GM21390 (cell line): ENCODE measurements around the gene HOXA13.

Source experiments
- ATAC-seq: cut with Tn5 transposase; IDR thresholded peaks from one replicate; pipeline ENCODE4 v1.9.1; 2021; ENCODE audit not compliant: unreplicated experiment

The HOXA13 gene

DNA sequence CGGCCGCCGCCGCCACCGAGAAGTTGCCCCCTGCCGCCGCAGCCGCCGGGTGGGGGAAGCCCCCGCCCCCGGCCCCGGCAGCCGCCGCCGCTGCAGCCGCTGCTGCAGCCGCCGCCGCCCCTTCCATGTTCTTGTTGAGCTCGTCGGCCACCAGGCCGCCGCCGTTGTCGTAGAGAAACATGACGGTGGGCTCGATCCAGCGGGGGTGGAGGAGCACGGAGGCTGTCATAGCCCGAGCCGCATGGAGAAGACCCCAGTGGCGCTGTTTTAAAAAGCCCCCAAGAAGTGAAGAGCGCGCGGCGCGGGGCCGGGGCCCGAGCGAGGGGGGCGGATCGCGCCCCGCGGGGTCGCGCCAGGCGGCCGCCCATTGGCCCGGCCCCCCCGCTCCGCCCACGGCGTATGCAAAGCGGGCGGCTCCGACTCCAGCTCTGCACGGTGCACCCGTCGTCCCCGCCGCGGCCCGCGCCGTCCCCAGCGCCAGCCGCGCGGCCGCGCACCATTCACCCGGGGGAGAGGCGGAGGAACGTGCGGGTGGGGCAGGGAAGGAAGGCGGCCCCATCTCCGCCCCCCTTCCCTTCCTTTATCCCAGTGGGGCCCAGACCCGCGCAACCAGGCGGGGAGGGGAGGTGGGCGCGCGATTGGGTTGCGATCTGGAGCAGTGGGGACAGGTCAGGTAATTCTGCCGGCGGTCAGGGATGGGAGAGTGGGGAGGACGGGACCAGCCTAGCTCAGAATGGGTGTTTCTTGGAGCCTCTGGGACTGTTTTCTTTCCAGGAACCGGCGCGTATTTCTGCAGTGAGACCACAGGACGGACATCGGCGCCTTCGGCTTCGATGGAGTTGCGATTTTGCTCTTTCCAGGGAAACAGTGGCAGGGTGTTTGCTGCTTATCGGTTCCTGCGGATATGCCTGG lies at the start of gene HOXA13:
HOXA13 (minus strand) TSS at position 243 of the 912 bp plus-strand sequence; CDS start at position 229, 14 bp downstream.
- no peak for ATAC-seq

DNA sequence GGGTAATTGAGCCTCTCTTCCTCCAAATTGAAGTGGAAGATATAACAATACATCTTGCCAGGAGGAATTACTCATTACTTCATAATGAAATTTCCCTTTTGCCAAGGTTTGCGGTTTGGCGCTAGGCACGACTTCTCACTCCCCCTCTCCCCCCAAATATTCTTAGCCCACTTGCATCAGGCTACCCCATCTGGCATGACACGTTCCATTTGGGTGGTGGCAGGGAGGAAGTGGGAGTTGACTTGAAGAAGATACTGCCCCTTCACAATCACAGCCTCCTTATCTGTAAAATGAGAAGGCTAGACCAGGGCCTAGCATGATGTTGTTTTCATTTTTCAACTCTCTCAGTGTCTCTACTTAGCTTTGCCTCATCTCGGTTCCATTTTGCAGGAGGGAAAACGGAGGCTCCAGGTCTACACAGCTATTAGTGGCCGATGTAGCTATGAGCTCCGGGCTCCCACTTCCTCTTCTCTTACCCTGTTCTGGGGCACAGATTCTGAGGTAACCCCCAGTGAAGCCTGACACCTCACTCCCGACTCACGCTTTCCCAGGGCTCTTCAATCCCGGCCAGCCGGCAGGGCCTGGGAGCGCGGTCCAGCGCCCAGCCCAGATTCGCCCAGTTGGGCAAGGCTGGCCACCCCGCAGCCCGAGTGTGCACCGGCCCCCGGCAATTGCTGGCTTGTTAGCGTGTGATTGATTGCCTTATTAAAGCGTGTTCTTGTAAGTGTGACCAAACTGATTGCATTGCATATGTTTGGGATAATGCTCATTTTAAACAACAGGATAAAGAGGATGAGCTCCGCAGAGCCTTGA lies 49.2 kb upstream of the HOXA13 start:
- ATAC-seq = no peak

DNA sequence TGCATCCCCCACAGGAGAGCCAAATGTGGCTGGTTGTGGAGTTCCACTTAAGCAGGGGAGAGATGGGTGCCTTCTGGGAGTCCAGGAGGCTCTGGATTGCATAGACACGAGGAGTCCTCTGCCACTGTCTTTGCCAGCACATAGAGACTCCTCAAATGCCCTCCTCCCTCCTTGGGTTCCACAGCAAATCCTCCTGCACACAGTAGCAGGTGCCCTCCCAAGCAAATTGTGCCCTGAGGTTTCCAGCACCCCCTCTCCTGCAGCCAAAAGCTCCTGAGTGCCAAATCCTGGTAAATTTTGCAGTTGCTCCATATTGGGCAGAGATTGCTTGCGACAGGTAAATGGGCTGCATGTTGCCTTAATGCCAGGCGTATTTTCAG lies 48.5 kb upstream of the HOXA13 start:
- ATAC-seq = no peak

DNA sequence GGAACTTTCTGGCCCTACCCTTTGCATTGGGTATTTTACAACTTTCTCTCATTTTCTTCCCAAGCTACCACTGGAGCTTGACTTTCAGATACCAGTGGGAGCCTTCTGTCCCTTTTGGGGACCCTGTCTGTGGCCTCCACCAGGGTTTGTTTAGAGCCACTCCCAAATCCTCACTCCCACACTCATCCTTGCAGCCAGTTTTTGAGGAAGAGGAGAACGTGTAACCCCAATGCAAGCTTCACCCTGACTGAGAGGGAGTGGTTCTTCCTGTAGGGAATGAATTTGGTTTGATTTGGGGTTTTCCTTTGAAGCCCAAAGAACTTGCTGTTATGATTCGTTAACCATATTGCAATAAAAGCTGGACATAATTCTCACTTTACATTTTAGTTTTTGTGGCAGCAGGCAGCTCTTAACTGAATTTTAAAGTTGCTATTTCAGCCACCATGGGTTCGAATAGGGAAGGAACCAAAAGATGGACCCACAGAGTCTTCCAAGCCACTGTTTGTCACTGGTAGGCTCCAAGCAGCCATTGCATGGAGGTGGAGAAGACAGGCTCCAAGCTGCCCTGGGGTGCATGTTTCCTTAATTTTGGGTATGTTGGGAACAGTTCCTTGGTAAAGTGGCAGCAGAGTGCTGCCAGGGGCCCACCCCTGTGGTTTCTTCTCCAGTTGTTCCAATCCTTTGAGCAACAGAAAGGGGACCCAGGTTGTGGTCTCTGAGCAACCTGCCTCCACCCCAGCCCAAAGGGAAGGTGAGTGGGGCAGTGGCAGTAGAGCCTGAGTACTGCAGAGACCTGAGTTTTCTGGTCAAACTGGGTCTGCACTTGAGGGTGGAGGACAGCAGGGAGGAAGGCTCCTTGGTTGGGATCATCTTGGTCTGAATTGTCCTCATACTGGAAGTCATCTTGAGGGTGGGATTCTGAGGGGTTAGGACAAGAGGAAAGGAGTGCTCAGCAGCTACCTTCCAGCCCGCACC lies 47.8 kb upstream of the HOXA13 start:
- no peak for ATAC-seq

DNA sequence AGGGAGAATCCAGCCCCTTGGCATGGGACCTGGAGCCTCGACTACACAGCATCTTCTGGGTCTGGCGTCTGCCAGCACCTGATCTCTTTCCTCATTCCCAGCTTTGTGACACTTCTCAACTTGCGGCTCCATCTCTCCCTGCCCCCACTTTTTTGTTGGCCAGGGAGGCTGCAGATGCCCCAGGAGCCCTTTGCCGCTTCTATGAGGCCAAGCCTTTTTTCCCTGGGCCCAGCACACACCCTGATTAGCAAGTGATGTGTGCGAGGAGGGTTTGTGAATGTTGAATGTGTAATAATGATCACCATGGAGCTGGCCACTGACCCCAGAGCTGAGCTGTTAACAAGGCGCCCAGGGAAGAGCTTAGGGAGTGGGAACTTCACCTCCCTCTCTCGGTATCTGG lies 47.1 kb upstream of the HOXA13 start:
- no peak for ATAC-seq

DNA sequence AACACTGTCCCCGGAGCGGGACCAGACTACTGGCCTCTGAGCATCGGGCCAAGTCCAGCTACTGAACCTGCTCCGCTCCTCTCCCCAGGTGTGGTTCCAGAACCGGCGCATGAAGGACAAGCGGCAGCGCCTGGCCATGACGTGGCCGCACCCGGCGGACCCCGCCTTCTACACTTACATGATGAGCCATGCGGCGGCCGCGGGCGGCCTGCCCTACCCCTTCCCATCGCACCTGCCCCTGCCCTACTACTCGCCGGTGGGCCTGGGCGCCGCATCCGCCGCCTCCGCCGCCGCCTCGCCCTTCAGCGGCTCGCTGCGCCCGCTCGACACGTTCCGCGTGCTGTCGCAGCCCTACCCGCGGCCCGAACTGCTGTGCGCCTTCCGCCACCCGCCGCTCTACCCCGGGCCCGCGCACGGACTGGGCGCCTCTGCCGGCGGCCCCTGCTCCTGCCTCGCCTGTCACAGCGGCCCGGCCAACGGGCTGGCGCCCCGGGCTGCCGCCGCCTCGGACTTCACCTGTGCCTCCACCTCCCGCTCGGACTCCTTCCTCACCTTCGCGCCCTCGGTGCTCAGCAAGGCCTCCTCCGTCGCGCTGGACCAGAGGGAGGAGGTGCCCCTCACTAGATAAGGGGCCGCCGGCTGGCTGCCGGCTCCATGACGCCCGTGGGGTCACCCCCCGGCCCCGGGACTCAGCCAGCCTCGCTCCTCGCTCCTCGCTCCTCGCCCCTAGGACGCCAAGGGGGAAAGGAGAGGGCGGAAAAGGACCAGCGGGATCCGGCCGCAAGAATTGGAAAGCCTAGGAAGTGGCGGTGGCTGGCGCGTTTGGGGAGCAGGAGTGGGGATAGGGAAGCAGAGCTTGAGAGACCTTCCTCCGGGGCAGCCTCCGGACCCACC lies 46.2 kb upstream of the HOXA13 start:
- ATAC-seq = no peak

DNA sequence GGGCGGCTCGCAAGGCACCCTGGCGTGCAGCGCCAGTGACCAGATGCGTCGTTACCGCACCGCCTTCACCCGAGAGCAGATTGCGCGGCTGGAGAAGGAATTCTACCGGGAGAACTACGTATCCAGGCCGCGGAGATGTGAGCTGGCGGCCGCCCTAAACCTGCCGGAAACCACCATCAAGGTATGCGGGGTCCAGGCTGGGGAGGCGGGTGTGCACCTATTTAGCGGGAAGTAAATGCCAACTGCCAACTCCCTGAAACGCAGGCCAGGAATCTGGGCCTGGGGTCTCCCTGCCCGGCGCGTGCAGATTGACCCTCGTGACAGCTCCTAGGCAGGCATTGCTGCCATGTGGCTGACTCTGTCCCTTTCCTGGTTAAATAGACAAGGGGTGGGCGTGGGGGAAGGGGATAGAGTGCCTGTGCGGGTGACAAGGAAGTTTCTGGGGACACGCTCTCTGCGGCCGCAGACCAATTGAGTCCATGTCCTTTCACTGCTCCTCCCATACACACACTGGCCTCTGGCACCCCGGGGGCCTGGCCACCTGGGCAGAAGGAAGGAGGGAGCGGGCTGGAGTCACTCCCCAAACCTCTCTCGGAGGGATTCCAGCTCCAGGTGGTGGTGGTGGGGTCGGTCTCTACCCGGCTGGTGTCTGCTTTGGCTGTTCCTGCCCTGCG lies 45.4 kb upstream of the HOXA13 start:
- no peak for ATAC-seq

DNA sequence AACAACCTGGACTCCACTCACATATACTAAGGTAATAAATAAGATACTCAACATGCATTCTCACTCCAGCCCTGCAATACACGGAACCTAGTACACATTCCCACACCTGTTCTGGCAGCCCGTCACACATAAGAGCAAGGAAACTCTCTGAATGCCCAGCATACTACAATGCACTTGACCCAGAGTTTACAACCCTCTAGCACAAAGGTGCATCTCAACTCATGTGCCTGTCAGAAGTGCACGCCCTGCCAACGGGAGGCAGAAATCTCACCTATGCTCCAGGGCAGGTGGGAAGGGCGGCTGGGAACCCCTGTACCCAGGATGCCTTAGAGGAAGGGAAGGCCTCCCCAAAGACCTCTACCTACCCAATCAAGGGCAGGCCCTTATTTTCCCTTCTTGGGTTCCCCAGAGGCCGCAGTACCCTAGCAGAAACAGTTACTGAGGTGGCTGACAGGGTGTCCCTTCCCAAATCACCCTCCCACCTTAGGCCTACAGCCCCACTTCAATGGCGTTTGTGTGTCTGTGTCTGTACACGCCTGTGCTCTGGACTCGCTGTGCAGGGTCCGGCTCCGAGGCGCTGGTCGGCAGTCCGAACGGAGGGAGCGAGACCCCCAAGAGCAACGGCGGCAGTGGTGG lies 44.7 kb upstream of the HOXA13 start:
- ATAC-seq = no peak

DNA sequence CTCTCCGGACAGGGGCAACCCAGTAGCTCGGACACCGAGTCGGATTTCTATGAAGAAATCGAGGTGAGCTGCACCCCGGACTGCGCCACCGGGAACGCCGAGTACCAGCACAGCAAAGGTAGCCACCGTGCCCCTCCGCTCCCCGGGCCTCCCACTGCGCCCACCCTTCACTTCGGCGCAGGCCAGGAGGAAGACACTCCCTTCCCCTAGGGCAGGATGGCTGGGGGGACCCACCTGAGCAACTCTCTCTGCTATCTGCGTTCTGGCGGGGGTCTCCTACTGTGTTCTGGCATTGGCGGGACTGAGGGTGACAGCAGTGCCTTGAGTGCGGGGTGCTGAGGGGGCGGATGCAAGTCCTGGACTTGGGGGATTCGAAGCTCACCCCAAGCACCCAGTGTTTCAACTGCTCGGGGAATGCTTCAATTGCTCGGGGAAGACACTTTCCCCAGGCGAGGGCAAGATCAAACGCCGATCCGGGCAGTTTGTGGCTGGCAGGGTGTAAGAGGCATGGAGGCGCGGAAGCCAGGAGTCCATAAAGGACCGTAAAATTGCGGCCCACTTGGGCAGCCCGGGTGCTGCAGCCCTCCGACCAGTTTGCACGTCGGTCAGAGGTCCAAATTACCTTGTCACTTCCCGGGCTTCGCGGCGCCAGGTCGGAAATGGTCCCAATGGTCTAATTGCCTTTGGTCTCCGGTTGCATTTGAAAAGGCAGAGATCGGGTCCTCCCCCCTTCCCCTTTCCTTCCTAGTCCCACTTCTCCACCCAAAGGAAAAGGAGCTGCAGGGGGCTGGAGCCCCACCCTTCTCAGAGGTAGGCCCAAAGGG lies 43.7 kb upstream of the HOXA13 start:
- no peak for ATAC-seq

DNA sequence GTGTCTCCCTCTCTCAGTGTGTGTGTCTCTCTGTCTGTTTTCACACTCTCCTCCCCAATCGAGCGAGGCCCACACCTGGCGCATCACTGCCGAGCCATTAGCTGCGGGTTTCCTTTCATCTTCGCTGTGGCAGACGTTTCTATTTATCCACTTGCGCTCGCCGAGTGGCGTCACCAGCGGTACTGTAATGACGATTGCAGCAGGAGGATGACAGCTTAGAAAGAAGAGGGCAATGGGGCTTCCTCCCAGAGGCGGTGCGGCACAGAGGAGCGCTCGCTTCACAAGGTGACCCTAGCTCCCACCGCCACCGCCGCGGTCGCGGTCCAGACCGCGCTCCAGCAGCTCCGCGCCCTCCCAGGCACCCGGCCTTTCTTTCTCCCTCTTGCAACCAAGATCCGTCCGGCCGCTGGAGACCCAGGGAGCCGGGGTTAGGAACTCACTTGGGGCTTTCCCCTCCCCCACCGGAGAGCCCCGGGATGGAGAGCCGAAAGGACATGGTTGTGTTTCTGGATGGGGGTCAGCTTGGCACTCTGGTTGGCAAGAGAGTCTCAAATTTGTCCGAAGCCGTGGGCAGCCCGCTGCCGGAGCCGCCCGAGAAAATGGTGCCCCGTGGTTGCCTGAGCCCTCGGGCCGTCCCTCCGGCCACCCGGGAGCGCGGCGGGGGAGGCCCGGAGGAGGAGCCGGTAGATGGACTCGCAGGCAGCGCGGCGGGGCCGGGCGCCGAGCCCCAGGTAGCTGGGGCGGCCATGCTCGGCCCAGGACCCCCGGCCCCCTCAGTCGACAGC lies 42.9 kb upstream of the HOXA13 start, which contains the start of gene EVX1:
EVX1 (plus strand) TSS at position 248 of the 785 bp plus-strand sequence; CDS start at position 477, 229 bp downstream.
- no peak for ATAC-seq

DNA sequence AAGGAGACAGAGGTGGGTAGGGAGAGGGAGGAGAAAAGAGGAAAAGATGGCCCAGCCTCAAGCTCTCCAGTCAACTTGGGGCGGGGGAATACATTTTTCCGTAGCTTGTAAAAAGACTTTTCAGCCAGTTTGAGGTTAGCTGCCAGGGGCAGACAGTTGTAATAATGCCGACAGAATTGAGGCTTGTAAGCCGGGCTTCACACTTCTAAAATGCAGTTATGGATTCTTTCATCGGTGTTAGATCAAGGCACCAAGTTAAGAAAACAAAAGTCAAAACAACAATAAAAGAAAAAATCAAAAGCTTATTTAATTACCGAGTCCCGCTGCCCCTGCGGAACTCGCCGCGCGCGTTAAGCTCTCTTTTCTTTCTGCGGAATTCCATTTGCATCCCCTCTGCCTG lies 42.3 kb upstream of the HOXA13 start:
- no peak for ATAC-seq

DNA sequence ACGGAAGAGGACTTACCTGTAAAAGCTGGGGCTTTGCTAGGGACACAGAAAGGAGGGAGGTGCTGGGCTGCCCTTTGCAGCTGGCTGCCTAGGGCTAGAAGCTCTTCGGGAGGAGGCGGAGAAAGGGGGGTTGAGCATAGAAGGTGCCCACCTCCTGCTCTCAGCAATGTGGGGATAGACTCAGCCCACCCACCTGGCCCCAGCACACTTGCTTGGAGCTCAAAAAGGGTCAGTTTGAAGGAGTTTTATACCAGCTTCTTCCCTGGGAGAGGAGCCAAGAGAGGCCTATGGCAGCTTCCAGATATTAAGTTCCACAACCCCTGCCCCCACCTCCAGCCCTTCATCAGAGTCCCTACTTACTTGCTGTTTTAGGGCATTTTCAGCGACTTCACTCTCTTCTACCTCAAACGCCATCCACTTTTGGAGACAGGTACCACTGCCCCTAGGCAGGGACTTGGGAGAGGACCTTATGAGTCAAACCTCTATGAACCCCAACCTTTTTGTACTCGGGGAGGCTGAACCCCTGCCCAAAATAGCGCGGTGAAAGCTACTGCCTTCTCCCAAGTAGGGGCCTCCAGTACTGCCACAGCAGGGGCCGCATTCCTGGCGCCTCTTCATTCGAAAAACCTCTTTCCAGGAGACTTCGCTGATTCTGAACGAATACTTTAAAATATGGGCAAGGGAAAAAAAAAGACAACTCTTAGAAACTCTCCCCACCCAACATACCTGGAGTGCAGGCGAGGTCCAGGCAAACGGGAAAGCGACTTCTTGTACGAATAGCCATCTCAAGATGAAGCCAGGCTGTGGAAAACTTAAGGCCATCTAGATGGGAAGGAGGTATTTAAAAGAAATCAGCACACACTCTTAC lies 41.5 kb upstream of the HOXA13 start:
- ATAC-seq = no peak

DNA sequence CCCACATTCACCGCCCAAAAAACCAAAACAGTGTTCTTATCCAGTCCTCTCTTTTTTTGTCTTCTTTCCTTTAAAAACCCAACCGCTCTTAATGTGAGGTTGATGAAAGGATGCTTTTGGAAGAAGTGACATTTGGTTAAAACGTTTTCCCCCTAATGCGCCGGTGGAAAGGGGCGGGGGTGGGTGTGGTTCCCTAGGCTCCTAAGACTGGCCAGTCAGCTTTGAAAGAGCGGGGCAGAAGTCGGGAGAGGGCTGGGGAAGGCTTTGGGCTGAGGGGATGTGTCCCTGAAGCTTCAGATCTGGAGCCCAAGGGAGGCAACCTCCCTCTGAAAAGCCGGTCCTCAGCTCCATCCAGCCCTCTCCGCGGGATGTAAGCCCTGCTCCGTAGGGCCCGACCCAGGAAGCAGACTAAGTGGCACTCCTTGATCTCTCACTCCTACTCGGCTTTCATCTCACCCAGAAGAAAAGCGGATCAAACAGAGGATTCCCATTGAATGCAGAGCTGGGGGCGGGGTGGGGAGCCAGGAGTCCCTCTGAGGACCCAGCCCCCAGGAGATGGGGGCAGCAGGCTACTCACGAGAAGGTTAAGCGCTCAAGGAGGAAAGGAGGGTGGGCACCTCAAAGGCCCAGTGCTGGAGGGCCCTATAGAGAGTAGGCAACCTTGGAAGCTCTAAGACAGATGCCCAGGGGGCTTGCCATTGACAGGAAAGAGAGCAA lies 40.3 kb upstream of the HOXA13 start:
- no peak for ATAC-seq

DNA sequence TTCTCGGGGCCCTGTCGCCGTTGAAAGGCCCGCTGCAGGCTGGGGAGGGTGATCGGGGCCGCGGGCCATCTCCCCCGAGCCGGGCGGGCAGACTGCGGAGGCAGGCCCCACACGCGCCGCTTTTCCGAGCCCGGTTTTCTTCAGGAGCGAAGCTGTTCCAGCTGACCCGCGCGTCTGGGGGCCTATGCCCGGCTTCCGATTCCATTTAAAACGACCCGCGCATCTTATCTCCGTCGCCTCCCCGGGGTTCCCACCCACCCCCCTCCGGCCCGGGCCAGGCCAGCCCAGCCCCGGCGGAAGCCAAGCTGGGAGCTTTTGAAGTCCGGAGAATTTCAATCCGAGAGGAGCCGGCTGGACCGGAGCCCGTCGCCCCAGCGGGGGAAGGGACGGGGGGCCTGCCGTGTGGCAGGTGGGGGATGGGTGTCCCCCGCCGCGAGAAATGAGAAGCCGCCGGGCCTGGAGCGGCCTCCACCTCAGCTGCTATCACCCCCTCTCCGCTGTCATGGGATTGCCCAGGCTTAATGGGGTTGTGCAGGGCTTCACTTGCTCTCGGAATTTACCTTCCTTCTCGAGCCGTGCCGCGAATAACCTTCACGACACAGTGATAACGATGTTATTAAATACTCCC lies 39.6 kb upstream of the HOXA13 start:
- ATAC-seq = no peak

DNA sequence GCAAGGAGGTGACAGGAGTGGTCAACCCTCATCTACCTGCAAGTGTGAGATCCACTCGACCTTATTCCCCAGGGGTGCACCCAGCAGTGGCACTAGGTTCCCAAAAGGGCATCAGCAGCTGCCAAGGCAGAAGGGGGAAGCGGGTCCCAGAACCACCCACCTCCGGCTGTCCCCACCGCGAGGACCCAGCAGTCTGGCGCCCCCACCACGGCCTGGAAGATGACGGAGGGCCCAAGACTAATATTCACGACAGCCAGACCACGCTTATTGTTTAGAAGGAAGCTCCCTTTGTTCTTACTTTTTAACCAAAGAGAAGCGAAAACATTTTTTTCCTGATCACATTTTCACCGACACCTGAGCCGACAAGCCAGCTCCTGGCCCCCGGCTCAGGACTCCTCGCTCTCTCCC lies 39.1 kb upstream of the HOXA13 start:
- no peak for ATAC-seq
